CD4-positive, alpha-beta T cell treated with Interleukin-4 for 1 hour (primary cell): ENCODE data around the gene C3.
"Not testable (repeated sequence)": the region's sequence is repeated elsewhere in the genome, so short reads cannot be mapped to it uniquely, and the experiment has no call there.

ENCODE experiments used
- DNase-seq, 2 donors: peaks; one replicate each; pipeline ENCODE4 v3.0.0-alpha.2; 2020 to 2022

C3 gene

DNA sequence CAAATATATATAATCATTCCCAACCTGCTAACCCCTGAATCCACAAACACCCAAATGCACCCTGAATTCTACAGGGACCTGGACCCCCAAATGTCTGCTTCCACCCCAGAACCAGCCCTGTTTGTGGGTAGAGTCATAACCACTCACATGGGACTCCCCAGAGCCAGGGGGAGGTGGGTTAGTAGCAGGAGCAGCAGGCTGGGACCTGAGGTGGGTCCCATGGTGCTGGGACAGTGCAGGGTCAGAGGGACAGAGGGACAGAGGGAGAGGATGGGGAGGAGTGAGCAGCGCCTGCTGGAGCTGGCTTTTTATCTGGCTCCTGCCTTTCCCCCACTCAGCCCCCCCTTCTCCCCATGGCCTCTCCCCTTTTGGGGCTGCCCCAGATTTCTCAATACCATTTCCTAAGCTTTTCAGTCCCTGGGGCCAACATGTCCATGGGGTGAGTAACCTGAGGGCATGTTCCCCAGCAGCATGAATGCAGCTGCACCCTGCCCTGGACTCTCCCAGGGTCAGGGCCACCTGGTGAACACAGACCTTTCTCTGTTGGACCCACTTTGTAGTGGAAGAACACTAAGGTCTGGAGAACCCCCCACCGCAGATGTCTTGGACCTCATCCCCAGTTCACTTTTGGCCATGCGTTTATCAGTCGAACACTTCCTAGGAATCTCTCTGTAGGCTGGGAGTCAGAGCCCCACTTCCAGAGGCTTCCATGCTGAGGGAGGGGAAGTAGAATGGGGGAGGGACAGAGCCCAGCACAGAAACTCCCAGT is at the start of gene C3:
TSS of gene C3 (minus strand) at position 282 of the 769 bp plus-strand sequence. CDS start at position 221, 61 bp downstream.
- peak in 1 of 2 donors; percentile 63 for DNase-seq

GRCh38 chr19:6769006-6769619 is 48.7 kb upstream of the C3 start:
- DNase-seq, result peak; percentile 17 to 45

DNA sequence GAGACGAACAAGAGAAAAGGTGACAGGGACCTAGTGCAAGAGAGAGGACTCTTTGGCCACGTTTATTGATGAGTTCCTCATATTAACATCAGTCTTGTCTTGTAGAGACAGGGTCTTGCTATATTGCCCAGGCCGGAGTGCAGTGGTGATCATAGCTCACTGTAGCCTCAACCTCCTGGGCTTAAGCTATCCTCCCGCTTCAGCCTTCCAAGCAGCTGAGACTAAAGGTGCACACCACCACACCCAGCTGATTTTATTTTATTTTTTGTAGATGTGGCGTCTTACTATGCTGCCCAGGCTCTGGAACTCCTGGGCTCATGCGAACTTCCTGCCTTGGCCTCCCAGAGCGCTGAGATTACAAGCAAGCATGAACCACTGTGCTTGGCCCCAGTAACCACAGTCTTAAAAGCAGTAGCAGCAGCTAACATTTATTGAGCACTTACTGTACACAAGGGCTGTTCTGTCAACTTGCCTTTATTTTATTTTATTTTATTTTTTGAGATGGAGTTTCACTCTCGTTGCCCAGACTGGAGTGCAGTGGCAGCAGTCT is 47.9 kb upstream of the C3 start:
- DNase-seq, result no peak

GRCh38 chr19:6767357-6768235 is 47.1 kb upstream of the C3 start, which contains the start of gene SH2D3A:
Gene SH2D3A, minus strand, starts transcription at chr19:6767435. Its CDS starts 3,687 bp downstream, at chr19:6763748.
- peak; percentile 96 to 98 for DNase-seq

DNA sequence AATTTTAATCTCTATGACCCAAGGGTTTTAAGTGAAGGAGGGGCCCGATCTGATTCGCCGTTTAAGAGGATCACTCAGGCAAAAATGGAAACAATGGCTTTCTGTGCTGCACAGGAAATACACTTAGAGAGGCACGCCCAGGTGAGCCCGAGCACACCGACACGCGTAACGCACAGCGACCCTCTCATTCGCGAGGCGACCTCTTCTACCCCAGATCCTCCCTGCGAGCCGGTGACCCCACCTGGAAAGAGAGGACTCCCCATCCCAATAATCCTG is 46.6 kb upstream of the C3 start:
- no peak for DNase-seq

DNA sequence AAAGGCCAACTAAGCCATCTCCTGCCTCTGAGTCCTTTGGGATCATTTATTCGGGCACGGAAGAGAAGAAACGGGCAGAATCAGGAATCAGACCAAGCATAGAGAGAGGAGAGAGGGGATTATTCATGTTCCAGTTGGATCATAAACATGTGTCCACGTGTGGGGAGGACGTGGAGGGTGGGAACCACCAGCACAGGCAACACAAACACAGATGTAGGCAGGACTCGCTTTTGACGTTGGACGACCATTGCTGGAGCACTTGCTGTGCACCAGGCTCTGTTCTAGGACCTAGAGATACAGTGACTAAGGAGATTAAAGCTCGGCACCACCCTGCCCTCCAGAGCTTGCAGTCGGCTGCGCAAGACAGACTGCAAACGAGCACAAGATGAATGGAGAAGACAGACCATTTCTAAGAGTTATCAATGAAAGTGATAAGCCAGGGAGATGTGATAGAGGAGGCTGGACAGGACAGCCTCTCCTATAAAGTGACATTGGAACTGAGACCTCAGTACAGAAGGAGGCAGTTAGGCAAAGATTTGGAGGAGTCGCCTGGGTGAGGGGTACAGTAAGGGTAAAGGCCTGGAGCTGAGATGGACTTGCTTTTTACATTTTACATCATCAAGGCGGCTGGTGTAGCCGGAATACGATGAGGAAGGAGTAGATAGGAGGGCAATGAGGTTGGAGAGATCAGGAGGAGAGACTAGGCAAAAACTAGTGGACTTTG is 46.1 kb upstream of the C3 start:
- DNase-seq, result no peak

GRCh38 chr19:6765738-6766356 is 45.4 kb upstream of the C3 start:
- peak; percentile 13 to 34 for DNase-seq

- DNase-seq, result not testable (repeated sequence)
Measured at GRCh38 chr19:6762253-6762797, 41.9 kb upstream of the C3 start.

- DNase-seq, result peak; percentile 29 to 33
Measured at GRCh38 chr19:6761053-6761676, 40.7 kb upstream of the C3 start.

DNA sequence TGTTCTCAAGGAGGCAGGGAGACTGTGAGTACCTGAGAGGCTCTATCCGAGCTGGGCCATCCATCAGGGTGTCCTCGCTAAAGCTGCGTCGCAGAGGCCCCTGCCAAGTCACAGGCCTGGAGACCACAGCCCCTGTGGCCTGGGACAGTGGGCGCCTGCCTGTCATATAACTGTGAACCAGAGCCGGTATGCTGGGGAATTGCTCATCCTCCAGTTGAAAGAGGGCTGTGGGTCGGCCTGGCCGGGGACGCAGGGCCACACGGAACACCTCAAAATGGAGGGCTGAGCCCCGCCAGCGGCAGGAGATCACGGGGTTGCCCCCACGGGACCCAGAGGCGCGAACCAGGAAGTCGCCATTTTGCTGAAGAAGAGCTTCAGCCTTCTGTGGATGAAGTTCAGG is 40.2 kb upstream of the C3 start:
- no peak for DNase-seq

- DNase-seq, result no peak
Measured at GRCh38 chr19:6754653-6755463, 34.4 kb upstream of the C3 start.

DNA sequence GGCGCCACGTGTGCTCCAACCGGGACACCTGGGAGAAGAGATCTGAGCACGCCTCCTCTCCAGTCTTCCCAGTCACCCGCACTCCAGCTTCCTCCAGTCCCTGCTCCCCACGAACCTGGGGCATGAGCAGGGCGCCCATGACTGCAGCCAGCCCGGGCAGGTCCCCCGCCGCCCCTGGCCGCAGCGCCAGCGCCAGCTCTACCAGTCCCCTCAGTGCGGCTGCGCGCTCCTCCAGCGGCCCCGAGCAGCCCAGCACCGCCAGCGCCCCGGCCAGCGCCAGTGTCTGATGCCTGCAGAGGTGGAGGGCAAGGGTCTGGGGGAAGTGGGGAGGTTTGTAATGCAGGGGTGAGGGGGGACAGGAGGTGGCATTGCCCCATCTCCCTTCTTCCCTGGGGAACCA is 33.7 kb upstream of the C3 start:
- no peak for DNase-seq

- DNase-seq, result peak; percentile 85 to 88
Measured at GRCh38 chr19:6753178-6754031, 33.0 kb upstream of the C3 start.

DNA sequence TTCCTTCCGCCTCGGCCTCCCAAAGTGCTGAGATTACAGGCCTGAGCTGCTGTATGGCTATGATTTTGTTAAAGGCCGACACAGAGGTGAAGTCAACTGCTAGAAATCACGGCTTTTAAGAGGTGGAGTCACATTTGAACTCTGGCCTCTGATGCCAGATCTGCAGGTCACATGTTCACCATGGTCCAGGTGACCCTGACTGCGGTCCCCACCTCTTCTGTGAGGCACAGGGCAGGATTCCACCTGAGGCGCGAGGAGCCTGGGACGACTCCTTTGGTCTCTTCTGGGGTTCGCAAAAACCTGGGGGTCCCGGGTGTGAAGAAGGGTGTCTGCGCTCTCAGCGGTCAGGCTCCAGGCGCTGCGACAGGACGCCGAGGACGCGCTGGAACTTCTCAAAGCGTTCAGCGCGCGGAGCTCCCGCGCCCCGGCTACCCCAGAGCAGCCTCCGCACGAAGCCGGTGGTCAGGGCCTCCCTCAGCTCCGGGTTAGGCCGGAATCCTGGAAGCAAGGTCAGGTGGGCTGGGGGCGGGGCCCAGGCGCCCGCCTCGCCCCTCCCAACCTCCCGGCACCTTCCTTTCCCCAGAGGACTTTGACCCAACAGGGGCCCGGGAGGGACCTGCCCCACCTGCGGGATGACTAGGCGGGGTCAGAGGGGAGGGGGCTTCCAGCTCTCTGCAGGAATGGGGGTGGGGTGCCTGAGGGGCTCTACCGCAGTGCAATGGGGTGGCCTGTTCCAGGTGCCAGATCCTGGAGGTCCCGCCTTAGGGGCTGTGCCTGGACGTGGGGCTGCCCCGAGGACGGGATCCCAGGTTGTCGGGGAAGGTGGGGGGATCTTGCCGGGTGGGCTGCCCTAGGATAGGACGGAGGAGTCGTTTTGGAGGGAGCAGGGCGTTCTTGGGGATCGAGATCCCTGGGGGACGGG is 32.1 kb upstream of the C3 start:
- no peak for DNase-seq

GRCh38 chr19:6751189-6751588 is 30.7 kb upstream of the C3 start:
- no peak for DNase-seq

DNA sequence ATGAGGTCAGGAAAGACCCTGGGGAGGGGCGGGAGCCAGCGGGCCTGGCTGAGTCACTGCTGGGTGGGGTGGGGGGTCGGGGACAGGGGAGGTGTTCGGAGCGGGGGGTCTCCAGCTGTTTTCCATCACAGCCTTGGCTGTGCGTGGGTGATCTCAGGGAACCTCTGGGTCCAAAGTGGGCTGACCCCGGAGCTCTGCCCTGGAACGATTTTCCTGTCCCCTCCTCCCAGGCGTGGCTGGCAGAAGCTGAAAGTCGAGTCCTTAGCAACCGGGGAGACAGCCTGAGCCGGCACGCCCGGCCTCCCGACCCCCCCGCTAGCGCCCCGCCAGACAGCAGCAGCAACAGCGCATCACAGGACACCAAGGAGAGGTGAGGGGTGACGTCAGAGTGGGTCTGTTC is 29.6 kb upstream of the C3 start:
- no peak for DNase-seq

DNA sequence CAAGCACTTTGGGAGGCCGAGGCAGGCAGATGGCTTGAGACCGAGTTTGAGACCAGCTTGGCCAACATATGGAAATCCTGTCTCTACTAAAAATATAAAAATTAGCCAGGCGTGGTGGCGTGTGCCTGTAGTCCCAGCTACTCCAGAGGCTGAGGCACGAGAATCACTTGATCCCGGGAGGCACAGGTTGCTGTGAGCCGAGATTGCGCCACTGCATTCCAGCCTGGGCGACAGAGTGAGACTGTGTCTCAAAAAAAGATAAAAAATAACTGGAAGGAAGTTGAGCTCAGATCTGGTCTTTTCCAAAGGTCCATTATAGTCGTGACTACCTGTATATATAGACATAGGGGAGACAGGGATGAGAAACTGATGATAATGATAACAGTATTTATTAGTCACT is 28.1 kb upstream of the C3 start:
- not testable (repeated sequence) for DNase-seq

DNA sequence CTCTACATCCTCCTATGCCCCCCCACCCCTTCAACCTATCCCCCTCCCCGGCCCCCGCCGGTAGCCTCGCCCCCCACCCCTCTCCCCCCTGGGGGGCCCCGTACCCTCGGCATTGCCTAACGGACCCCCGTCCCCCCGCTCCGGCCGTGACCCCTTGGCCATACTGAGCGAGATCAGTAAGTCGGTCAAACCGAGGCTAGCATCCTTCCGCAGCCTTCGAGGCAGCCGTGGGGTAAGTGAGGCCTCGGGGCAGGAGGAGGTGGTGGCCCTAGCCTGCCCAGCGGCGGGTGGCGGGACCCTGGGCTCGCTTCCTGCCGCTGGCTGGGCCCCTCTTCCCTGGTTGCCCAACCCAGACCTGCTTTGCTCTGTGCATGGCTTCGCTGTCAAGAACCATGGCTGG is 25.5 kb upstream of the C3 start:
- DNase-seq, result no peak
